RWPE1 (cell line): ENCODE results near the gene BHMT2.

Experiments used
- CTCF ChIA-PET: fragments of 350-600 bp; sonication (Branson Sonifier 250); formaldehyde crosslinking; extraction: SDS; loops from one replicate; lab custom pipeline; 2021; lab: Yijun Ruan, JAX
- POLR2A ChIA-PET: fragments of 400-600 bp; formaldehyde crosslinking; extraction: SDS; loops from one replicate; lab custom pipeline; 2020; ENCODE audit warnings: antibody characterized with exemption; ENCODE audit not compliant: low non-redundant PET; lab: Yijun Ruan, JAX
- DNase-seq: peaks from one replicate; pipeline ENCODE4 v3.0.0; 2012; ENCODE audit warnings: low spot score
- H3K27ac ChIP-seq: fragments of 450-650 bp; 2 replicates; pipeline ENCODE4 v1.5.1; 2017
- TF ChIP-seq, protein P1 (sequence below): fragments of 450-650 bp; conservative IDR thresholded peaks from 2 replicates; pipeline ENCODE4 v1.5.1; 2017; ENCODE audit warnings: low read depth, mild to moderate bottlenecking

BHMT2 gene

DNA sequence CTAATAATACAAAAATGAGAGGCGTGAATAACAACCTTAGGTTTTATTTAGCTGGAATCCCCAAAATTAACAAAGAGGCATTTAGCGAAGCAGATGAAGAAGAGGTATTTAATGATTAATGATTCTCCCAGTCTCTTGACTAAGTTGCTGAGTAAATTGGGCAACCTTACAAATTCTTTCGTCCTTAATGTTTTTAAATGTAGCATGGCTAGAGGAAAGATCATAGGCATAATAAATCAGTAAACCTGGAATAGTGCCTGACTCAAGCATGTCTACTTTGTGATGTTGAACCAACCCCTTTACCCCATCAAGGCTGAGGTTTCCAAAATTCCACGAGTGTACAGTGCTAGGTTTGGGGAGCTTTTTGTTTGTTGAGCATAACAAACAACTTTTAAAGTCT lies 49.9 kb downstream of the BHMT2 start:
- ChIA-PET CTCF (interaction anchor here (0.7 to 1.4 kb wide), 2 partner anchors 95 to 1344 kb away, joined by 3 to 5 read pairs; no protein-coding TSS in a partner anchor), POLR2A (no interaction called here)
- DNase-seq: no peak
- H3K27ac ChIP-seq: no peak overlapping the region
- TF ChIP-seq, protein P1, sequence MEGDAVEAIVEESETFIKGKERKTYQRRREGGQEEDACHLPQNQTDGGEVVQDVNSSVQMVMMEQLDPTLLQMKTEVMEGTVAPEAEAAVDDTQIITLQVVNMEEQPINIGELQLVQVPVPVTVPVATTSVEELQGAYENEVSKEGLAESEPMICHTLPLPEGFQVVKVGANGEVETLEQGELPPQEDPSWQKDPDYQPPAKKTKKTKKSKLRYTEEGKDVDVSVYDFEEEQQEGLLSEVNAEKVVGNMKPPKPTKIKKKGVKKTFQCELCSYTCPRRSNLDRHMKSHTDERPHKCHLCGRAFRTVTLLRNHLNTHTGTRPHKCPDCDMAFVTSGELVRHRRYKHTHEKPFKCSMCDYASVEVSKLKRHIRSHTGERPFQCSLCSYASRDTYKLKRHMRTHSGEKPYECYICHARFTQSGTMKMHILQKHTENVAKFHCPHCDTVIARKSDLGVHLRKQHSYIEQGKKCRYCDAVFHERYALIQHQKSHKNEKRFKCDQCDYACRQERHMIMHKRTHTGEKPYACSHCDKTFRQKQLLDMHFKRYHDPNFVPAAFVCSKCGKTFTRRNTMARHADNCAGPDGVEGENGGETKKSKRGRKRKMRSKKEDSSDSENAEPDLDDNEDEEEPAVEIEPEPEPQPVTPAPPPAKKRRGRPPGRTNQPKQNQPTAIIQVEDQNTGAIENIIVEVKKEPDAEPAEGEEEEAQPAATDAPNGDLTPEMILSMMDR: no peak

DNA sequence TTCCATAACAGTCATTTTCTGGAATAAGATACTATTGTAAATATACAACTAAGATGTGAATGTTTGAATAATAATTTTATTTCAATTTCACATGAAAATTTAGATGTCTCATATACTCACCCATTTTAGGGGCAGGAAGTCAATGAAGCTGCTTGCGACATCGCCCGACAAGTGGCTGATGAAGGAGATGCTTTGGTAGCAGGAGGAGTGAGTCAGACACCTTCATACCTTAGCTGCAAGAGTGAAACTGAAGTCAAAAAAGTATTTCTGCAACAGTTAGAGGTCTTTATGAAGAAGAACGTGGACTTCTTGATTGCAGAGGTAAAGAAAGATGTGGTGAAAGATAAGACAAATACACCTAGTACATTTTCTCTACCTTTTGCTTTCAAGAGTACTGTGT lies 50.7 kb downstream of the BHMT2 start:
- ChIA-PET CTCF (no interaction called here), POLR2A (no interaction called here)
- no peak overlapping the region for H3K27ac ChIP-seq
- DNase-seq: peak; percentile 33
- TF ChIP-seq, protein P1: no peak

DNA sequence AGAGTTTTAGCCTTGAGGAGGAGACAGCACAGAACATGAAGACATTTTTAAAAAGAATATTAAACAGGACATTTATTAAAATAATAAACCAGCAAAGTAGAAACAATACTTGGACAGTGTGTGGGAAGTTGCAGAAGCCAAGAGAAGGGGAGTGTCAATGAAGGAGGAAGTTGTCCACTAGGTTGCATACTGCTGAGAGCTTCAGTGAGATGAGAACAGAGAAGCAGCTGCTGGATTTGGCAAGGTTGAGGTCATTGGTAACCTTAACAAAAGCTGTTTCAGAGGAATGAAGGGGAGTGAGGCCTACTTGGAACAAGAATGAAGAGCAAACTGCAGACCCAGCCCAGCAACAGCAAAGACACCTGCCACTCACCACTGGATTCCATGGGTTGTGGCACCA lies 53.4 kb downstream of the BHMT2 start:
- TF ChIP-seq, protein P1: no peak
- H3K27ac ChIP-seq: no peak overlapping the region
- ChIA-PET POLR2A (interaction anchor here (0.6 kb wide), 1 partner anchor 473 kb away, joined by 17 read pairs; no protein-coding TSS in a partner anchor), CTCF (interaction anchor here (3.2 kb wide), 1 partner anchor 98 kb away, joined by 9 read pairs; no protein-coding TSS in a partner anchor)
- DNase-seq: no peak

DNA sequence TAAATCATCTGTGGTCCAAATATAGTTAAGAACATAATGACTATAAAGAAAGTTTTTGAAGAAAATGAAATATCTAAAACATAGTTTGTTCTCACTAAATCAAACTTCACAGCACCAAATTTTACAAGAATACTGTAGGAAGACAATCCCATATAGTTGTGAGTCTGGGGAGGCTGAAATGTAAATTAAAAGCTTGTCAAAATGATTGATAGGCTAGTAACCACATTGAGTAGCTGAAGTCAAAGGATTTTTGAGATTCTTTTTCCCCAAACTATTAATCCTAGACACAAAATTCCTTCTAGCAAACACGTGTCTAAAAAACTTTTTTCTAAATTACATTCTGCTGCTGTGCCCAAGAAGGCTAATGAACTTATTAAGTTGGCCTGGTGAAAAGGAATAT lies 55.0 kb downstream of the BHMT2 start:
- POLR2A ChIA-PET: no interaction called here
- CTCF ChIA-PET: interaction anchor here (0.6 to 3.2 kb wide), 2 partner anchors 96 to 100 kb away, joined by 4 to 9 read pairs; no protein-coding TSS in a partner anchor
- no peak for DNase-seq
- no peak overlapping the region for H3K27ac ChIP-seq
- TF ChIP-seq, protein P1: no peak

DNA sequence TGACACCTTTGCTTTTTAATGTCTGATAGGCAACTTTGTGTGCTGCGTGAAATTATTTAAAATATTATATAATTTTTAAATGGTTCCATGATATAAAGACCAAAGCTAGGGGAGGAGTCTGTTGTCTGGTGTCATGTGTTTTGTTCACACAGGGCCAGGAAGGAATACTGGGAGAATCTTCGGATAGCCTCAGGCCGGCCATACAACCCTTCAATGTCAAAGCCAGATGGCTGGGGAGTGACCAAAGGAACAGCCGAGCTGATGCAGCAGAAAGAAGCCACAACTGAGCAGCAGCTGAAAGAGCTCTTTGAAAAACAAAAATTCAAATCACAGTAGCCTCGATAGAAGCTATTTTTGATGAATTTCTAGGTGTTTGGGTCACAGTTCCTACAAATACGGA lies 61.2 kb downstream of the BHMT2 start:
- TF ChIP-seq, protein P1: no peak
- no peak overlapping the region for H3K27ac ChIP-seq

DNA sequence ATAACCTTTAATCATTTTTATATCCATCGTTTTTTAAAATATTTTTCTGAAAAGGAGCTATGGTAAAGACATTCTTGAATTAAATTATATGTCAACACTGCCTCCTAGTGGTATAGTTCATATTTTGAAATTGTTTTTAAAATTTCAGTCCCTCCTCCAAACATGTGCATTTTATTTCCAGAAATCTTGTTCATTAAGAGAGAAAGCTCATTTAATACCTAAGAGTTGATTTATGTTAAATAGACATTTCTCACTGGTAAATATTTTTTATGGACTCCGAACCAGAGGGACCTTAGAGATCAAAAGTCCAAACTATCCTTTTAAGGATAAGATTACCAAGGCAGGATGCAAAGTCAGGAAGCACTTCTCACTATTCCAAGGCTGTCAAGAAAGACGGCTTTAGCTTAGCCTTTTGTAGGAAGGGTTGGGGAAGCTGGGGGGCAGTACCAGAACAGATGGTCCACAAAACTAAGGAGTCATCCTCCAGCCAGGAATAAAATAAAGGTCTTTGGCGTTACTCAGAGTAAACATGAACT lies 63.6 kb downstream of the BHMT2 start:
- POLR2A ChIA-PET: interaction anchor here (0.7 kb wide), 1 partner anchor 69 kb away, joined by 3 read pairs; no protein-coding TSS in a partner anchor
- CTCF ChIA-PET: interaction anchor here (0.6 to 5.1 kb wide), 41 partner anchors 11 to 1440 kb away, joined by 3 to 115 read pairs (median 4); partner anchors contain the start of gene ARSB
- no peak for DNase-seq
- TF ChIP-seq, protein P1: no peak
- no peak overlapping the region for H3K27ac ChIP-seq

More for the DNA sequence above, 61.2 kb downstream of the BHMT2 start:
- ChIA-PET CTCF (interaction anchor here (3.3 kb wide), 1 partner anchor 106 kb away, joined by 23 read pairs; no protein-coding TSS in a partner anchor), POLR2A (no interaction called here)
- no peak for DNase-seq
